Endothelial cell of umbilical vein (primary cell): ENCODE measurements around the gene RAB1B. TPM values are rescaled to one million over a fixed set of nuclear protein-coding genes. Genes with fewer than 3 reads are reported as not detected.

ENCODE experiments used
- BruUV-seq: library from RNA; stranded (reverse); fragments of 400-500 nt; replicated peaks from 2 replicates; lab custom pipeline; 2021; lab: Mats Ljungman, UMichigan
- CTCF ChIA-PET: fragments of 300-600, 350-600 bp; sonication (Branson Sonifier 250); formaldehyde crosslinking; loops from one replicate; lab custom pipeline; 2021; ENCODE audit warnings: antibody characterized with exemption, inconsistent platforms; lab: Charles Lee
- POLR2A ChIA-PET: fragments of 300-600, 350-600 bp; sonication (Branson Sonifier 250); formaldehyde crosslinking; loops from one replicate; lab custom pipeline; 2021; ENCODE audit warnings: antibody characterized with exemption, inconsistent platforms; lab: Charles Lee
- DNase-seq: peaks from one replicate; pipeline ENCODE4 v3.0.0-alpha.2; 2011; ENCODE audit warnings: low read depth, low spot score
- FAIRE-seq: peaks from 2 replicates; lab custom pipeline; 2011; peaks lifted over from hg19 to GRCh38; lab: Jason Lieb, UNC
- H2AFZ ChIP-seq: 2 replicates; pipeline ENCODE4 v1.6.0; 2012; ENCODE audit warnings: low read depth, low read length, control low read depth, inconsistent platforms
- H3K27ac ChIP-seq: 2 replicates; pipeline ENCODE4 v1.5.1; 2011; ENCODE audit warnings: low read depth, mild to moderate bottlenecking, control low read depth, low read length, moderate library complexity; ENCODE audit not compliant: insufficient read depth
- H3K27me3 ChIP-seq, 2 experiments: 2 replicates each; pipeline versions ENCODE4 v1.6.0 to v1.6.1; 2011; ENCODE audit warnings: low read length in 2 of 2, mixed read lengths in 1 of 2; ENCODE audit not compliant: control insufficient read depth in 2 of 2, insufficient read depth in 2 of 2
- H3K36me3 ChIP-seq, 2 experiments: 2 replicates in 1 of 2; 3 replicates in 1 of 2; pipeline ENCODE4 v1.5.1; 2011; ENCODE audit warnings: low read length in 2 of 2, mild to moderate bottlenecking in 1 of 2, moderate library complexity in 1 of 2; ENCODE audit not compliant: control insufficient read depth in 2 of 2, insufficient read depth in 2 of 2; ENCODE audit errors: extremely low read depth in 1 of 2
- H3K4me1 ChIP-seq: 3 replicates; pipeline ENCODE4 v1.5.1; 2011; ENCODE audit warnings: mild to moderate bottlenecking, low read length; ENCODE audit not compliant: control insufficient read depth, insufficient read depth; ENCODE audit errors: extremely low read depth
- H3K4me2 ChIP-seq: 2 replicates; pipeline ENCODE4 v1.6.1; 2011; ENCODE audit warnings: low read length, control low read depth, mixed read lengths; ENCODE audit not compliant: insufficient read depth
- H3K4me3 ChIP-seq, 3 experiments: fragments of 200-600 bp in 1 of 3; sonication (generic), shearing (Covaris generic) in 1 of 3; replicated peaks in 1 of 3; 2 replicates each; pipeline ENCODE4 v1.5.1; 2011 to 2016; ENCODE audit warnings: control low read depth in 3 of 3, low read length in 3 of 3, mild to moderate bottlenecking in 2 of 3, inconsistent platforms in 1 of 3, low read depth in 1 of 3, moderate library complexity in 1 of 3; ENCODE audit not compliant: insufficient read depth in 1 of 3
- H3K79me2 ChIP-seq: 2 replicates; pipeline ENCODE4 v1.6.0; 2012; ENCODE audit warnings: low read length, inconsistent platforms; ENCODE audit not compliant: control insufficient read depth, insufficient read depth
- H3K9ac ChIP-seq: replicated peaks from 2 replicates; pipeline ENCODE3; 2011; ENCODE audit warnings: low read length, control low read depth; ENCODE audit not compliant: insufficient read depth; ENCODE audit errors: extremely low read depth
- H3K9me1 ChIP-seq: replicated peaks from 3 replicates; pipeline ENCODE4 v1.6.0; 2011; ENCODE audit warnings: mild to moderate bottlenecking, low read length; ENCODE audit not compliant: control insufficient read depth, insufficient read depth; ENCODE audit errors: extremely low read depth
- H3K9me3 ChIP-seq: replicated peaks from 2 replicates; pipeline ENCODE4 v1.5.1; 2012; ENCODE audit warnings: low read length, inconsistent platforms; ENCODE audit not compliant: control insufficient read depth, insufficient read depth
- H4K20me1 ChIP-seq: replicated peaks from 2 replicates; pipeline ENCODE3; 2011; ENCODE audit warnings: mild to moderate bottlenecking, low read length; ENCODE audit not compliant: control insufficient read depth, insufficient read depth; ENCODE audit errors: extremely low read depth
- CTCF ChIP-seq, 2 donors: IDR thresholded peaks; 1 replicate in 1 of 2; 2 replicates in 1 of 2; pipeline ENCODE4 v1.5.1; 2011; ENCODE audit warnings: low read length in 2 of 2, mild to moderate bottlenecking in 2 of 2, moderate library complexity in 2 of 2, control low read depth in 1 of 2, inconsistent platforms in 1 of 2, low read depth in 1 of 2; ENCODE audit not compliant: insufficient read depth in 1 of 2; ENCODE audit errors: extremely low read depth in 1 of 2
- FOS ChIP-seq: IDR thresholded peaks from 2 replicates; pipeline ENCODE4 v1.6.1; 2011; ENCODE audit warnings: mild to moderate bottlenecking, low read length, moderate library complexity, borderline replicate concordance; ENCODE audit not compliant: insufficient read depth
- GATA2 ChIP-seq: IDR thresholded peaks from 2 replicates; pipeline ENCODE4 v1.7.0; 2011; ENCODE audit warnings: low read depth, mild to moderate bottlenecking, moderate library complexity, mixed read lengths, low read length; ENCODE audit not compliant: insufficient read length, insufficient read depth
- POLR2AphosphoS5 ChIP-seq: IDR thresholded peaks from 2 replicates; pipeline ENCODE4 v1.6.1; 2012; ENCODE audit warnings: low read depth, mild to moderate bottlenecking, control low read depth, low read length, moderate library complexity; ENCODE audit not compliant: insufficient read depth
- dilution Hi-C: fragments of 300-500 bp; cut with MboI; formaldehyde crosslinking; loops from one replicate; pipeline ENCODE4 v1.15.0; 2019; ENCODE audit warnings: low sequenced_read_pairs; ENCODE audit not compliant: extremely low pct_ligation_motif_present
- intact Hi-C: fragments of 100-400 bp; cut with micrococcal nuclease; formaldehyde crosslinking; loops from one replicate; pipeline ENCODE4 v1.10.0; 2022
- polyA plus RNA-seq, 4 experiments: library from polyadenylated mRNA; depleted of rRNA in 3 of 4; stranded (reverse) in 3 of 4; unstranded in 1 of 4; fragments of >200 nt; gene quantifications; 2 replicates each; pipeline versions ENCODE4 v1.2.1 to v1.2.3, GENCODE V29; 2011 to 2012; ENCODE audit warnings: missing spikeins in 1 of 4
- total RNA-seq: library from RNA; stranded (reverse); gene quantifications from 2 replicates; pipeline ENCODE4 v1.2.3, GENCODE V29; 2021

Gene RAB1B
- total and polyA plus RNA-seq, 2 donors (not counting 3 experiments of a cell fraction or from before 2014, with no cell fraction given) = 171 to 383 TPM

GRCh38 chr11:66293777-66294625, 25.6 kb downstream of the RAB1B start:
- CTCF ChIA-PET = interaction anchor here (1.0 to 1.3 kb wide), 2 partner anchors 18 to 19 kb away, joined by 3 read pairs; no protein-coding TSS in a partner anchor
- Histone ChIP-seq H3K9me1 (no peaks in the 10 kb centered on the region), H2AFZ (no peak overlapping the region), H3K4me1 (peaks cover 6% of the 10 kb centered on the region), H3K27me3 (peaks cover 20 to 22% of the 10 kb centered on the region in 2 experiments), H3K9me3 (no peaks in the 10 kb centered on the region), H3K27ac (no peak overlapping the region), H3K79me2 (no peaks in the 10 kb centered on the region), H3K4me2 (no peak overlapping the region), H4K20me1 (no peaks in the 10 kb centered on the region), H3K4me3 (no peak overlapping the region), H3K9ac (no peak overlapping the region), H3K36me3 (no peaks in the 10 kb centered on the region)
- BruUV-seq = no TSS peak
- intact Hi-C loops = no loop called here
- FAIRE-seq = no peak
- TF ChIP-seq GATA2 (no peak), FOS (no peak), CTCF (IDR thresholded peaks at IDR 0.05; ENCODE audit: extremely low read depth in 1 of 2, insufficient read depth in 1 of 2, low read depth in 1 of 2, low read length in 2 of 2) (no peak), POLR2AphosphoS5 (no peak)
- dilution Hi-C loops = no loop called here
- no peak for DNase-seq
- POLR2A ChIA-PET = no interaction called here
